ENCODE measurements around the gene BAD. TPM values are rescaled to one million over a fixed set of nuclear protein-coding genes. Genes with fewer than 3 reads are reported as not detected.
"Not testable (repeated sequence)": the region's sequence is repeated elsewhere in the genome, so short reads cannot be mapped to it uniquely, and the experiment has no call there.

Gene BAD
- total RNA-seq, result 30.1 and 38.0 TPM in 2 replicates

DNA sequence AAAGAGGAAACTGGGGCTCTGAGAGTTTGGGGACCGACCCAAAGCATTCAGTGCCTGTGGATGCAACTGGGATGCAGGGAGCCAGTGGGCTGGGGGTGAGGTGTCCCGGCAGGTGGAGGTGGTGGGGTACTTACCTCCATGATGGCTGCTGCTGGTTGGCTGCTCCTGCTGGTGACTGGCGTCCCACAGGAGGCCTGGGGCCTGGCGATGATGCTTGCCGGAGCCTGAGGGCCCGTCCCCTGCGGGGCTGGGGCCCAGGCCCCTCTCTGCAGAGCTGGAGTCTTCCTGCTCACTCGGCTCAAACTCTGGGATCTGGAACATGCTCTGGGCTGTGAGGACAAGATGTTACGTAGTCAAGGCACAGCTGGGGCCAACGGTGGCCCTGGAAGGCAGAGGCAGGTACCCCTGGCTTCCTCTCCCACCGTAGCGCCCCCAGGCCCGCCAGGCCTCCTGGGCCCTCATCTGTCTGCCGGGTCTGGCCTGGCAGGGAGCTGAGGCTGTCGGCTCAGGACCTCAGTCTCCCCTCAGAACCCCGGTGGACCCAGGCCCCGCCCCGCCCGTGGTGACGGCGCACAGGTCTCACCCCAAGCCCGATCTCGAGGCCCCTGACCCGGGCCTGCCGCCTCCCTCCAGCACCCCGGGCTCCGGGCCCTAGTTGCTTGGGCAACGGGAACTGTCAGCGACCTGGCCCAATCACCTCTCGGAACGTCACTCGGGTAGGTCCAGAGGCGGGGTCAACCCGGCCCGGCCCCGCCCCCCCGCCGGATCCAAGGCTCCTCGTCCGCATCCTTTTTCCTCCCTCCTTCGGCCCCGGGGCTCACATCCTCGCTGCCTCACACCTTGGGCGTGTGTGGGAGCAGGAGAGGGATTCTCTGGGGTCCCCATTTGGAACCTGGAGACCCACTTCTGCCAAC lies at the start of gene BAD:
Gene BAD, minus strand, starts transcription at position 618 of the 914 bp plus-strand sequence. Its CDS starts 297 bp downstream, at position 321.
- Mint-ChIP-seq H3K4me3 (peak within 1 kb of the TSS; percentile 87), H3K36me3 (ENCODE audit: low read depth) (peaks cover 13% of the 10 kb centered on the region), H3K4me1 (ENCODE audit: low read depth) (peaks cover 30% of the 10 kb centered on the region), H3K27me3 (ENCODE audit: insufficient read depth) (peaks cover 1% of the 10 kb centered on the region), H3K9me3 (no peaks in the 10 kb centered on the region), H3K27ac (peak within 1 kb of the TSS; percentile 95)
- intact Hi-C loops (cut with micrococcal nuclease), result loop anchor here (1.0 to 10.0 kb wide), 5 partner anchors 43 to 310 kb away; partner anchors contain the start of genes CCDC88B, COX8A, DNAJC4 and FKBP2
- peak; percentile 91 for DNase-seq (ENCODE audit: low spot score)

- peaks cover 28% of the 10 kb centered on the region for H3K4me1 Mint-ChIP-seq (ENCODE audit: low read depth)
- no peak overlapping the region for H3K4me3 Mint-ChIP-seq
- peaks cover 10% of the 10 kb centered on the region for H3K36me3 Mint-ChIP-seq (ENCODE audit: low read depth)
- no peak for DNase-seq (ENCODE audit: low spot score)
- no peaks in the 10 kb centered on the region for H3K9me3 Mint-ChIP-seq
- no peak overlapping the region for H3K27ac Mint-ChIP-seq
- intact Hi-C loops (cut with micrococcal nuclease), result no loop called here
- H3K27me3 Mint-ChIP-seq (ENCODE audit: insufficient read depth), result no peaks in the 10 kb centered on the region
Measured at GRCh38 chr11:64333556-64333955, 49.1 kb upstream of the BAD start.

DNA sequence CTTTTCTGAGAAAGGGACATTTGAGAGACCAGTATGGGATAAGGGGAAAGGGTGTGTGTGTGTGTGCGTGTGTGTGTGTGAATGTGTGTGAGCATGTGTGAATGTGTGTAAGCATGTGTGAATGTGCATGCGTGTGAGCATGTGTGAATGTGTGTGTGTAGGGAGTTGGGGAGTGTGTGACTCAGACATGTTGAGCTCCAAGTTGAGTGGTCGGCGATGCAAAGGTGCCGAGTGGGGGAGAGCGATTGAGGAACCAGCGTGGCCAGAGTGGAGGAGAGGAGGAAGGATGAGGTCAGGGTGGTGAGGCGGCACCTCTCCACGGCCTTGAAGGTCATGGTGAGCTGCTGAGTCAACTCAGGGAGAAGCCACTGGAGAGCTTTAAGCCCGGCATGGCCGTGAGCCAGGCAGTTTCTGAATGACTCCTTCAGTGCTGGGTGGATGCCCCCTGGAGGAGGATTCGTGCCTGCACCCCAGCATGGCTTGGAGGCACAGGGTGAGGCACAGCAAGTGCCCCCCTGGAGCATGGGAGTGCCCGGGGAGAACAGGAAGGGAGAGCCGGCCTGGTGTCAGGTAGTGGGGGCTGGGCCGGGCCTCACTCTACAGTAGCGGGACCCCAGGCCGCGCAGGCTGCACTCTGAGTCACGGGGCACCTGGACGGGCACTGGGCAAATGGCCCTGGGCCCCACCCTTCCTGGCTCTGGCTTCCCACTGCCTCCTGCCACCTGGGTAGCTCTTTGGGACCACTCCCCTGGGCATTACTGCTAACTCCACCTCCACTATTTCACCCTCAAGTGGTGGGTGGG lies 47.3 kb upstream of the BAD start:
- intact Hi-C loops (cut with micrococcal nuclease), result loop anchor here (1.0 kb wide), 2 partner anchors 9 to 13 kb away; partner anchors contain the start of genes CCDC88B and PRDX5
- Mint-ChIP-seq H3K27ac (peak overlapping the region; percentile 85), H3K4me1 (ENCODE audit: low read depth) (peaks cover 16% of the 10 kb centered on the region), H3K36me3 (ENCODE audit: low read depth) (peaks cover 8% of the 10 kb centered on the region), H3K27me3 (ENCODE audit: insufficient read depth) (no peaks in the 10 kb centered on the region), H3K9me3 (no peaks in the 10 kb centered on the region), H3K4me3 (peak overlapping the region; percentile 4)
- peak; percentile 66 for DNase-seq (ENCODE audit: low spot score)

- H3K4me3 Mint-ChIP-seq, result no peak overlapping the region
- no peak overlapping the region for H3K27ac Mint-ChIP-seq
- peaks cover 16% of the 10 kb centered on the region for H3K4me1 Mint-ChIP-seq (ENCODE audit: low read depth)
- intact Hi-C loops (cut with micrococcal nuclease), result loop anchor here (1.0 kb wide), 2 partner anchors 9 to 13 kb away; partner anchors contain the start of genes CCDC88B and PRDX5
- no peaks in the 10 kb centered on the region for H3K9me3 Mint-ChIP-seq
- no peaks in the 10 kb centered on the region for H3K27me3 Mint-ChIP-seq (ENCODE audit: insufficient read depth)
- no peak for DNase-seq (ENCODE audit: low spot score)
- H3K36me3 Mint-ChIP-seq (ENCODE audit: low read depth), result peaks cover 8% of the 10 kb centered on the region
Measured at GRCh38 chr11:64330888-64331287, 46.4 kb upstream of the BAD start.

DNA sequence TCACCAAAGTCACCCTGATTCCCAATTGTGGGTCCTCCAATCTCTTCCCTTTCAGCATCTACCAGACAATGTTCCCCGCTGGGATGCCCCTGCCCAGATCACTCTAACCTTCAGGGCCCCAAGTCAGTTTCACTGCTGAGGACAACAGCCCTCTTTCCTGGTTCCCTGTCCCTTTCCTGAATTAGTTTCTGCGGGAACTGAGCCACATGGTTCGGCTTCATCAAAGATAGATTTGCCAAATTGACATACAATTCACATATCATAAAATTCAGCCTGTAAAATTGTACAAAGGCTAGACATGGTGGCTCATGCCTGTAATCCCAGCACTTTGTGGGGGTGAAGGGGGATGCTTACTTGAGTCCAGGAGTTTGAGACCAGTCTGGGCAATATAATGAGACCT lies 43.5 kb upstream of the BAD start:
- no peaks in the 10 kb centered on the region for H3K9me3 Mint-ChIP-seq
- H3K4me3 Mint-ChIP-seq, result no peak overlapping the region
- H3K27me3 Mint-ChIP-seq (ENCODE audit: insufficient read depth), result no peaks in the 10 kb centered on the region
- no peaks in the 10 kb centered on the region for H3K36me3 Mint-ChIP-seq (ENCODE audit: low read depth)
- H3K27ac Mint-ChIP-seq, result no peak overlapping the region
- DNase-seq (ENCODE audit: low spot score), result no peak
- peaks cover 7% of the 10 kb centered on the region for H3K4me1 Mint-ChIP-seq (ENCODE audit: low read depth)
- intact Hi-C loops (cut with micrococcal nuclease), result no loop called here

DNA sequence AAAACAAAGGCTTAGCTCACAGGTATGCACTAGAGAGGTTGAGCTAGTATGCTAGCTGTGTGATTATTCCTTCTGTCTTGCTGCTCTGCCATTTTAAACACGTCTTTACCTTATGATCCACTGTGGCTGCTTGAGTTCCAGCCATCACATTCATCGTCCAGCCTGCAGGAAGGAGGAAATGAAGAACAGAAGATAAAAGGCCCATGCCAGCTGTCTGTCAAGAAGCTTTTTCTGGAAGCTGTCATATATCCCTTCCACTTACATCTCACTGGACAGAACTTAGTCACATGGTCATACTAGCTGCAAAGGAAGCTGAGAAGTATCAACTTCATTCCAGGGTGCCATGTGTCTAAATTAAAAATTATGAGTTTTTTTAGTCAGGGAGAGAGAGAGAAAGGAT lies 42.9 kb upstream of the BAD start:
- intact Hi-C loops (cut with micrococcal nuclease), result no loop called here
- no peaks in the 10 kb centered on the region for H3K9me3 Mint-ChIP-seq
- no peaks in the 10 kb centered on the region for H3K36me3 Mint-ChIP-seq (ENCODE audit: low read depth)
- H3K4me3 Mint-ChIP-seq, result no peak overlapping the region
- no peaks in the 10 kb centered on the region for H3K27me3 Mint-ChIP-seq (ENCODE audit: insufficient read depth)
- H3K27ac Mint-ChIP-seq, result no peak overlapping the region
- H3K4me1 Mint-ChIP-seq (ENCODE audit: low read depth), result peaks cover 7% of the 10 kb centered on the region
- DNase-seq (ENCODE audit: low spot score), result no peak

GRCh38 chr11:64324692-64325469 lies 40.4 kb upstream of the BAD start:
- Mint-ChIP-seq H3K4me3 (no peak overlapping the region), H3K9me3 (no peaks in the 10 kb centered on the region), H3K27ac (no peak overlapping the region), H3K36me3 (ENCODE audit: low read depth) (peaks cover 10% of the 10 kb centered on the region), H3K4me1 (ENCODE audit: low read depth) (peaks cover 11% of the 10 kb centered on the region), H3K27me3 (ENCODE audit: insufficient read depth) (no peaks in the 10 kb centered on the region)
- no peak for DNase-seq (ENCODE audit: low spot score)
- intact Hi-C loops (cut with micrococcal nuclease), result no loop called here

GRCh38 chr11:64323984-64324383 lies 39.5 kb upstream of the BAD start:
- H3K27ac Mint-ChIP-seq; H3K9me3 Mint-ChIP-seq; H3K27me3 Mint-ChIP-seq (ENCODE audit: insufficient read depth); DNase-seq (ENCODE audit: low spot score); H3K4me3 Mint-ChIP-seq; intact Hi-C loops (cut with micrococcal nuclease): not testable (repeated sequence)
- H3K36me3 Mint-ChIP-seq (ENCODE audit: low read depth), result peaks cover 10% of the 10 kb centered on the region
- peaks cover 20% of the 10 kb centered on the region for H3K4me1 Mint-ChIP-seq (ENCODE audit: low read depth)

DNA sequence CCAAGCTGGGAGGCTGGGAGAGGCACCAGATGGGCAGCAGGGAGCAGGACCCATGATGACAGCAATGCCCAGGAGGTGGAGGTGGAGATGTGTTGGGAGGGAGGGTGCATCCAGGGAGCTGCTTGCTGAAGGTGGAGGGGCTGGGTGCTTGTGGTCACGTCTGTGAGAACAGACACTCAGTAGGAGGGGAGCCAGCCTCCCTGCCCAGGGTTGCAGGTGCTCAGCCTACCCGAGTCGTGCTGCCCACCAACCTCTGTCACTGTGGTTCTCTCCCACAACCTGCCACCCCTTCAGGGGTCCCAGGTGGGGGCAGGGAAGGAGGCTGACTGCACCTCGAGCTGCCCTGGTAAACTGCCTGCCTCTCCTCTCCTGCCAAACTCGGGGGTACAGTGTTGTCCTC lies 38.9 kb upstream of the BAD start:
- Mint-ChIP-seq H3K4me1 (ENCODE audit: low read depth) (peaks cover 22% of the 10 kb centered on the region), H3K9me3 (no peaks in the 10 kb centered on the region), H3K4me3 (no peak overlapping the region), H3K36me3 (ENCODE audit: low read depth) (peaks cover 10% of the 10 kb centered on the region), H3K27me3 (ENCODE audit: insufficient read depth) (no peaks in the 10 kb centered on the region), H3K27ac (no peak overlapping the region)
- intact Hi-C loops (cut with micrococcal nuclease), result no loop called here
- no peak for DNase-seq (ENCODE audit: low spot score)

- H3K9me3 Mint-ChIP-seq, result no peaks in the 10 kb centered on the region
- no peak for DNase-seq (ENCODE audit: low spot score)
- no peak overlapping the region for H3K4me3 Mint-ChIP-seq
- peaks cover 10% of the 10 kb centered on the region for H3K36me3 Mint-ChIP-seq (ENCODE audit: low read depth)
- intact Hi-C loops (cut with micrococcal nuclease), result no loop called here
- H3K4me1 Mint-ChIP-seq (ENCODE audit: low read depth), result peaks cover 22% of the 10 kb centered on the region
- no peak overlapping the region for H3K27ac Mint-ChIP-seq
- H3K27me3 Mint-ChIP-seq (ENCODE audit: insufficient read depth), result no peaks in the 10 kb centered on the region
Measured at GRCh38 chr11:64322925-64323260, 38.4 kb upstream of the BAD start.

- peaks cover 20% of the 10 kb centered on the region for H3K36me3 Mint-ChIP-seq (ENCODE audit: low read depth)
- no peak overlapping the region for H3K4me3 Mint-ChIP-seq
- no peaks in the 10 kb centered on the region for H3K9me3 Mint-ChIP-seq
- H3K27ac Mint-ChIP-seq, result no peak overlapping the region
- intact Hi-C loops (cut with micrococcal nuclease), result no loop called here
- peaks cover 30% of the 10 kb centered on the region for H3K4me1 Mint-ChIP-seq (ENCODE audit: low read depth)
- H3K27me3 Mint-ChIP-seq (ENCODE audit: insufficient read depth), result no peaks in the 10 kb centered on the region
- DNase-seq (ENCODE audit: low spot score), result no peak
Measured at GRCh38 chr11:64321533-64321932, 37.1 kb upstream of the BAD start.

DNA sequence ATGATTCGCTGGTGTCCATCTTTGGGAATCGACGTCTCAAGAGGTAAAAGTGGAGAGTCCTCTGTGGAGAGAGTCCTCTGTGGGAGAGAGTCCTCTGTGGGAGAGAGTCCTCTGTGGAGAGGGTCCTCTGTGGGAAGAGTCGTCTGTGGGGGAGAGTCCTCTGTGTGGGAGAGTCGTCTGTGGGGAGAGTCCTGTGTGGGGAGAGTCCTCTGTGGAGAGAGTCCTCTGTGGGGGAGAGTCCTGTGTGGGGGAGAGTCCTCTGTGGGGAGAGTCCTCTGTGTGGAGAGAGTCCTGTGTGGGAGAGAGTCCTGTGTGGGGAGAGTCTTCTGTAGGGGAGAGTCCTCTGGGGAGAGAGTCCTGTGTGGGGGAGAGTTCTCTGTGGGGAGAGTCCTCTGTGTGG lies 36.6 kb upstream of the BAD start:
- Mint-ChIP-seq H3K27me3 (ENCODE audit: insufficient read depth) (no peaks in the 10 kb centered on the region), H3K36me3 (ENCODE audit: low read depth) (peaks cover 22% of the 10 kb centered on the region), H3K27ac (peak overlapping the region; percentile 61), H3K4me3 (peak overlapping the region; percentile 39), H3K9me3 (no peaks in the 10 kb centered on the region), H3K4me1 (ENCODE audit: low read depth) (peaks cover 34% of the 10 kb centered on the region)
- intact Hi-C loops (cut with micrococcal nuclease), result no loop called here
- DNase-seq (ENCODE audit: low spot score), result no peak
